Retinal pigment epithelial cell (primary cell): ENCODE results near the gene LMF1.

ENCODE experiments used
- DNase-seq: peaks from one replicate; pipeline ENCODE4 v3.0.0-alpha.2; 2010; ENCODE audit warnings: low read depth
- H3K4me3 ChIP-seq: 2 replicates; pipeline ENCODE4 v1.5.1; 2011; ENCODE audit warnings: mild to moderate bottlenecking, low read length, control low read depth, moderate library complexity
- TF ChIP-seq, protein P1 (sequence below): conservative IDR thresholded peaks from 2 replicates; pipeline ENCODE4 v1.5.1; 2011; ENCODE audit warnings: low read depth, low read length, control low read depth, inconsistent platforms

LMF1 gene

DNA sequence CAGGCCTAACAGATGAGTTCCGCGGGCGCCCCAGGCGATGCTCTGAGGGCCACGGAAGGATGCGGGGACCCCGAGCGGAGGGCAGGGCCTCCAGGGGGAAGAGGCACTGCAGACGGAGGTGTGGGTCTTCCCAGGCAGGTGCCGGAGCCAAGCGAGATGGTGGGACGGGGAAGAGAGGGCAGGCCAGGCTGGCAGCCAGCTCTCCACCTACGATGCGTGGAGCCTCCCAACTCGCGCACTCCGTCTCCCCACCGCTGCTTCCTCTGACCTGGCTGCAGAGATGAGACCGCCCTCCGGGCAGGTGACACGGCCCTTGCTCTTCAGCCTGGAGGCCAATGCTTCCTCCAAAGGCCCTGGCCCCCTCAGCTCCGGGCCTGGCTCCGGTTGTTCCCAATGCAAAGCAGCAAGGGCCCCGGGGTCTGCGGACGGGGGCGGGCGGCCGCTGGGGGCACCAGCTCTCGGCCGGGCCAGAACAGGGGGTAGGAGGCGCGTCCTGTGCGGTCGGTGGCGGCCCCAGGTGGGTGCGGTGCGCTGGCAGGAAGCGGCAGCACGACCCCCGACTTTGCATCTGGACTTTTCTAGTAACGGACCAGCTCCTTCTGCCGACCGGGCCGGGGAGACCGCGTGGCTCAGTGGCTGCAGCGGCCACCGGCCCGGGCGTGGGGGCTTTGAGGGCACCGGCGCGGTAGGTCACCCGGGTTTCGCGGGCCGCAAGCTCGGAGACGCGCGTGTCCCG lies 9.2 kb upstream of the LMF1 start:
- TF ChIP-seq, protein P1, sequence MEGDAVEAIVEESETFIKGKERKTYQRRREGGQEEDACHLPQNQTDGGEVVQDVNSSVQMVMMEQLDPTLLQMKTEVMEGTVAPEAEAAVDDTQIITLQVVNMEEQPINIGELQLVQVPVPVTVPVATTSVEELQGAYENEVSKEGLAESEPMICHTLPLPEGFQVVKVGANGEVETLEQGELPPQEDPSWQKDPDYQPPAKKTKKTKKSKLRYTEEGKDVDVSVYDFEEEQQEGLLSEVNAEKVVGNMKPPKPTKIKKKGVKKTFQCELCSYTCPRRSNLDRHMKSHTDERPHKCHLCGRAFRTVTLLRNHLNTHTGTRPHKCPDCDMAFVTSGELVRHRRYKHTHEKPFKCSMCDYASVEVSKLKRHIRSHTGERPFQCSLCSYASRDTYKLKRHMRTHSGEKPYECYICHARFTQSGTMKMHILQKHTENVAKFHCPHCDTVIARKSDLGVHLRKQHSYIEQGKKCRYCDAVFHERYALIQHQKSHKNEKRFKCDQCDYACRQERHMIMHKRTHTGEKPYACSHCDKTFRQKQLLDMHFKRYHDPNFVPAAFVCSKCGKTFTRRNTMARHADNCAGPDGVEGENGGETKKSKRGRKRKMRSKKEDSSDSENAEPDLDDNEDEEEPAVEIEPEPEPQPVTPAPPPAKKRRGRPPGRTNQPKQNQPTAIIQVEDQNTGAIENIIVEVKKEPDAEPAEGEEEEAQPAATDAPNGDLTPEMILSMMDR = no peak
- DNase-seq = no peak
- peak overlapping the region; percentile 25 for H3K4me3 ChIP-seq

DNA sequence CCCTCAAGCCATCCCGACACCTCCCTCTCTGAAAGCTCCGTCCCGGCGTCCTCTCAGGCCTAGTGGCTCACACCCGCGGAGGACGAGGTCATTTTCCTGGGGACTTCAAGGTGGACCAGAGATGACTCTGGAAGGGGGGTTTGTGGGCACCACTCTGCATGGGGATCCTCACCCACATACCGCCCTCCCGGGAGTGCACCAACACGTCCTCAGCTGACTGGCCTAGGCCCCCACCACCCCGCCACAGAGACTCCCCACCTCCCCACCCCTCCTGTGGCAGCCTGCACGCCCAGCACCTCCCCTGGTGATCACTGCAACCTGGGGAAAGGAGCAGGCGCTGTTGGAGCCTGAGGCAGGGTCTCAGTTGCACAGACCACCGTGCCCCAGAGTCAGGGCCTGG lies 8.4 kb upstream of the LMF1 start:
- no peak for DNase-seq
- TF ChIP-seq, protein P1 = no peak
- no peak overlapping the region for H3K4me3 ChIP-seq

DNA sequence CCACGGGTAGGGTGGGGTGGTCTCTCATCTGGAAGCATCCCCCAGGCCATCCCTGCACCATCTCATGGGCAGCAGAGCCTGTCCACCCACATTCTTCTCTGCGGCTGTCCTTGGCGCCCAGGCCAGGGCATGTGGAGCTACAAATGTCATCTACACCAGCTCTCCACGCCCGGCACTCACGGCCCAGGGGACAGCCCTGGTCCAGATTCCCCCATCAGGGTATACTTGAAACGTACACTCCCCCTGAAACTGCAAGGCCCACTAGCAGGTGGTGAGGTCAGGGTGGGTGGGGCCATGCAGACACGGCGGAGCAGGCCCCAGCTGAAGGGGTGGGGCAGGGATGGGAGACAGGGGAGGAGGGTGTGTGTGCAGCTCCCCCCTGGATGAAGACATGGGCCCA lies 7.6 kb upstream of the LMF1 start:
- H3K4me3 ChIP-seq = no peak overlapping the region
- TF ChIP-seq, protein P1 = no peak
- no peak for DNase-seq

DNA sequence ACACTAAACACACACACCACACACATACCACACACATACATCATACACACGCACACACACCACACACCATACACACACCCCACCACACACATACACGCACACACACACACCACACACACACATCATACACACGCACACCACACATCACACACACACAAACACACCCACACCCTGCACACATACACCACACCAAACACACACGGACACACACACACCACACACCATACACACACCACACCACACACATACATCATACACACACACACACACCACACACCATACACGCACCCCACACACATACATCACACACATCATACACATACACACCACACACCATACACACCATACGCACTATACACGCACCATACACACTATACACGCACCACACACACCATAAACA lies 7.1 kb upstream of the LMF1 start:
- H3K4me3 ChIP-seq = no peak overlapping the region
- TF ChIP-seq, protein P1 = no peak
- no peak for DNase-seq

DNA sequence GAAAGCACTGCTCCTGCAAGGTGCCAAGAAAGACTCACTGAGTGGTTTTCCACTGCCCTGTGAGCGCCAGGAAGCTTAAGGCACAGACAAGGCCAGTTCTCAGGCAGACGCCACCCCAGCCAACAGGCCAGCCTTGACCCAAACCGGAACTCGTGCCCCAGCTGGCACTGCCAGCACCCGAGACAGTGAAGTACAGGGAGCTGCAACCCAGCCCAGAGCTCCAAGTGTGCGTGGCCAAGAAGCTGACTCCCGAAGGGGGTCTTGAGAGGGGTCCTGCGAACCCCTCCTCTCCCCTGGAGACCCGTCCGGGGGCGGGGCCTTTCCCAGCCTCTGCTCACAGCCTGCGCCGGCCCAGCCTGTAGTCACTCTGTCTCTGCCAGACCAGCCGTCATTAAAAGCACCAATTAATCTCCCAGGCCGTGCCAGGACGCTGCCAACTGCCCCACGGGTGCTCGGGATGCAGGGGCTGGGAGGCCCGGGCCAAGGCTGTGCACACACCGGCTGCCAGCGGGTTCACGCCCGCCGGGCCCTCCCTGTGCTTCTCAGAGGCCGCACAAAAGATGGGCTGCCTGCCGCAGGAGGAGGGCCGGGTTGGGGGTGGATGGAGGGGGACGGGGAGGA lies 6.4 kb upstream of the LMF1 start:
- TF ChIP-seq, protein P1 = no peak
- no peak for DNase-seq
- H3K4me3 ChIP-seq = no peak overlapping the region

DNA sequence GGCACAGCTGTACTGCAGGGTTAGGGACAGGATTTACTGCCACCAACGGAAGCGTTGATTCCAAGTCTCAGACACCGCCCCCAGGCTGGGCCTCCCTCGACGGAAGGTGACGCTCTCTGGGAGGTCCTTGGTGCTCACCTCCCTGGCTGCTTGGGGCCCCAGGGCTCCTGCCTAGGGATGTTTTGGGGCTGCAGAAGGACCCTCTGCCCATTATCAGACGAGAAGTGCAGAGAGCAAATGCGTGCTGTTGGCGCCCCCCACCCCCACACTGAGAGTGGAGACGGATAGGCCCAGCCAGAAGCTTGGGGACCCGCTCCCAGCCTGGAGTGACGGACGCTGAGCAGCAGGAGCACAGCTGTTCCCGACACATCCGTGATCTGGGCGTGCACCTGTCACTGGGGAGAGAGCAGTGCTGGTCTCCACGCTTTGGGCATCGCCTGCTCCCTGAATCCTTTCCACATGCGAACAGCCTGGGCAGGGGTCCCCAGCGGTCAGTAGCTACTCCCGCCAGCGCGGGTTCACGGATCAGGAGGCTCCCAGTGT lies 5.7 kb upstream of the LMF1 start:
- no peak for DNase-seq
- TF ChIP-seq, protein P1 = no peak
- H3K4me3 ChIP-seq = no peak overlapping the region

DNA sequence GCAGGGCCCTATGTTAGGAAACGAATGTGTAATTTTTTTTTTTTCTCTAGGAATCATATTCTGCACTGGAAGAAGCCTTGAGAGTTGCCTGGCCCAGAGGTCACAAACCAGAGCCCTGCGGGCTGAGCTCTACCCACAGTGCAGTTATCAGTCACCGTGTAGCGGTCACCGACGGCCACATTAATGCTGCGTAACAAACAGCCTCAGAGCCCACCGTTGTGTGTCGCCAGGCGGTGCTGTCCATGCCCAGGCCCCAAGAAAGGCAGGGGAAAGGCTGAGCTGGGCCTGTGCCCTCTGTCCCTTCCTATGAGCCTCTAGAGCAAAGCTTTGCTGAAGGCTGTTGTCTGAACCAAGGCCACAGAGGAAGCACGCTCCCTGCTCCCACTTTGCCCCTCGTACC lies 4.5 kb upstream of the LMF1 start:
- H3K4me3 ChIP-seq = no peak overlapping the region
- DNase-seq = no peak
- TF ChIP-seq, protein P1 = no peak
